GM19023 (cell line): ENCODE results near the gene TTC24.
"Not testable (repeated sequence)": the region's sequence is repeated elsewhere in the genome, so short reads cannot be mapped to it uniquely, and the experiment has no call there.

Source experiments
- ATAC-seq: cut with Tn5 transposase; IDR thresholded peaks from one replicate; pipeline ENCODE4 v1.9.1; 2021; ENCODE audit warnings: mild to moderate bottlenecking, moderate library complexity; ENCODE audit not compliant: unreplicated experiment

Gene TTC24

GRCh38 chr1:156586323-156586722 lies 6.8 kb downstream of the TTC24 start:
- no peak for ATAC-seq

GRCh38 chr1:156586892-156587477 lies 7.5 kb downstream of the TTC24 start:
- no peak for ATAC-seq

- not testable (repeated sequence) for ATAC-seq
These were observed 8.4 kb downstream of the TTC24 start for GRCh38 chr1:156587927-156588326.

- ATAC-seq = no peak
These were observed 10.0 kb downstream of the TTC24 start for GRCh38 chr1:156589546-156589945.

- ATAC-seq = no peak
These were observed 11.0 kb downstream of the TTC24 start for GRCh38 chr1:156590326-156591180.

GRCh38 chr1:156591181-156591431 lies 11.6 kb downstream of the TTC24 start:
- ATAC-seq = no peak

- ATAC-seq = peak; percentile 96
These were observed 12.1 kb downstream of the TTC24 start, which contains the start of gene NAXE for GRCh38 chr1:156591432-156592157. TSS of gene NAXE (plus strand) at chr1:156591776. CDS start at chr1:156591805, 29 bp downstream.

GRCh38 chr1:156592158-156592909 lies 12.8 kb downstream of the TTC24 start:
- ATAC-seq = no peak

- no peak for ATAC-seq
These were observed 13.6 kb downstream of the TTC24 start for GRCh38 chr1:156592910-156593660.

GRCh38 chr1:156593661-156593989 lies 14.1 kb downstream of the TTC24 start:
- no peak for ATAC-seq

- ATAC-seq = no peak
These were observed 14.7 kb downstream of the TTC24 start for GRCh38 chr1:156594190-156594589.

GRCh38 chr1:156595016-156595415 lies 15.5 kb downstream of the TTC24 start:
- ATAC-seq = no peak

- ATAC-seq = no peak
These were observed 16.9 kb downstream of the TTC24 start for GRCh38 chr1:156596426-156596825.

GRCh38 chr1:156598125-156598524 lies 18.6 kb downstream of the TTC24 start:
- no peak for ATAC-seq

GRCh38 chr1:156598731-156599432 lies 19.4 kb downstream of the TTC24 start:
- ATAC-seq = no peak

GRCh38 chr1:156599811-156600210 lies 20.3 kb downstream of the TTC24 start:
- ATAC-seq = no peak

- ATAC-seq = no peak
These were observed 21.2 kb downstream of the TTC24 start for GRCh38 chr1:156600733-156601121.

- ATAC-seq = peak; percentile 72
These were observed 21.8 kb downstream of the TTC24 start, which contains the start of gene GPATCH4 for GRCh38 chr1:156601122-156601830. TSS of gene GPATCH4 (minus strand) at chr1:156601479.

- no peak for ATAC-seq
These were observed 22.4 kb downstream of the TTC24 start for GRCh38 chr1:156601892-156602291.
